Activated gamma-delta T cell treated with anti-CD3 and anti-CD28 coated beads, Interleukin-2, amount 50 U/mL, for 16 hours (primary cell): ENCODE measurements around the gene SLC9A6.
"Not testable (repeated sequence)": the region's sequence is repeated elsewhere in the genome, so short reads cannot be mapped to it uniquely, and the experiment has no call there.

ENCODE experiments used
- DNase-seq: peaks from one replicate; pipeline ENCODE4 v3.0.0-alpha.2; 2020; ENCODE audit warnings: low read depth

Gene SLC9A6

DNA sequence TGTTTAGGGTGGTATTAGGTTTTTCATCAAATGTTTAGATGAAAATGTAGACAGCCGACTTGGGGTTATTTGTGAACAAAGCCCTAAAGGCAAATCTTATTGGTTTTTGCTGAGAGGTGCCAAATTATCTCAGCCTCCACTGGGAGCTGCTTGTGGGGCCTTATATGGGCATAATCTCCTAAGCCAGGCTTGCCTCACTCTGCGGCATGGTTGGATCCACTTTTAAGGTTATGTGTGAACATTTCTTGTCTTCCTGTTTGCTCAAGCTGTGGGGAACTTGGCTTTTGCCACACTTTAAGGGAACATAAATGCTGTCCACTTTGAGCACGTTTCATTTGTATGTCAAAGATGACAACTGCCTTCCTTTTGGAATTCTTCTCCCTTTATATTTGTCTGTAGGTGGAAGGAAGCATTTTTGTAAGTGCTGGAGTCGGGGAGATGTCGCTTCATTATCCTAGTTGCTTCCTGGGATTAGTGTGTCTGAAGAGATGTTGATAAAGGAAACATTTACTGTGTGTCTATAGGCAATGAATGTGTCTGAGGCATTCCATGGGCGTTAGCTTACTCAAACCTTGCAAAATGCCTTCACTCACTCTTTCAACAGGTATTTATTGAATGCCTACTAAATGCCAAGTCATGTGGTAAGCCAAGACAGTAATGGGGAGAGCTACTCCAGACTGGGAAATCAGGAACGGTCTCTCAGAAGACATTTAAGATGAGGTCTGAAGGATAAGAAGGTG is 78.3 kb downstream of the SLC9A6 start:
- no peak for DNase-seq

DNA sequence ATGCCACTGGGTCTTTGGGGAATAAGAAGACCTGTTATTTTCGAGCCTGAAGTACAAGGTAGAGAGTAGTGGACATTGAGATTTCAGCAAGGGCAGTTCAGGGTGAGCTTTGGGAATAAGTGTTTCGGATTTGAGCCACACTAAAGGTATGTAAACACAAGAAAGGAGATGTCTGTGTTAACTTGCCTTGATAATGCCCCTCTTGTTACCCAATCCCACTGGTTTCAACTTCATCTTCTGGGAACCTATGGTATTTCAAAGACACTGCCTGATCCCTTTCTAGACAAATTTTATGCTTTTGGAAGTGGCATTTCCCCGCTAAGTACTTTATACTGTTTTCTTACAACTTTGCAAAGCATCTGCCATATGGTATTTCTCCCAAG is 79.4 kb downstream of the SLC9A6 start:
- no peak for DNase-seq

DNA sequence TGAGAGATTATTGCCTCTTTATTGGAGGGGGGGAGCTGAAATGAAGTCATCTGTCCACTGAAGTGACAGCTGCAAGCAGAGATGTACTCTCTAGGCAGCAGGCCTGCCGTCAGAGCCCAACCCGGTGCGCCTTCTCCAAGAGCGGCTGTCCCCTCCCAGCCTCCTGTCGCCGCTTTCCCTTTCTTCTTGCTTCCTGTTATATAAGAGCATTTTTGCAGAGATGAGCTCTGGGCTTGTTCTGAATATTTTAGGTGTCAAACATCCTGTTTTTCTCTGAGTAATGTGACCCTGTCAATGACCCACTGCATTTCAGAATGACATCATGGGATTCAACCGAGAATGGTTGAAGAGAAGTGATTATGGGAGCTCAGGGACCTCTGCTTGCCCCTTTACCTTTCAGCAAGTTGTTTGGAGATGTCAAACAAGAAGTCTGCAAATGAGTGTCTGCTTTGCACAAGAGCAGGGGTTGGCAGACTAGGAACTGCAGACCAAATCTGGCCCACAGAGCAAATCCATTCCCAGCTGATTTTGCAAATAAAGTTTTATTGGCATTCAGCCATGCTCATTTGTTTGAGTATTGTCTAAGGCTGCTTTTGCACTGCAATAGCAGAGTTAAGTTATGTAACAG is 79.9 kb downstream of the SLC9A6 start:
- no peak for DNase-seq

DNA sequence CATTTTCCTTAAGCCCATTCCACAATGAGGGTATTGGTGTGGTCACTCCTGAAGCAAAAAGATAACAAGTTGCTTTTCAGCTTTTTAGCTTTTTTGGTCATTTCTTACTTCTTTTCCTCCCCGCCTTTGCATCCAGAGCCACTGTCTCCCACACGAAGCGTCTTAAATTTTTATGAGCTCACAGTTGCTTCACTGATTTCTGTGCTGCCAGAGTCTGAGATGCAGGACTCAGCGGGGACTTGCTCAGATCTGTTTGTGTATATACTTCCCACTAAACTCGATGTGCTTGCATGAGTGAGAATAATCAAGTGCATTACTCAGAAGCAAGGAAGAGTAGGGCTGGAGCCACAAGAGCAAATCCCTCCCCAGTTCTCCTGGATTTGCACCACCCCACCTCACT is 81.9 kb downstream of the SLC9A6 start:
- DNase-seq, result no peak

DNA sequence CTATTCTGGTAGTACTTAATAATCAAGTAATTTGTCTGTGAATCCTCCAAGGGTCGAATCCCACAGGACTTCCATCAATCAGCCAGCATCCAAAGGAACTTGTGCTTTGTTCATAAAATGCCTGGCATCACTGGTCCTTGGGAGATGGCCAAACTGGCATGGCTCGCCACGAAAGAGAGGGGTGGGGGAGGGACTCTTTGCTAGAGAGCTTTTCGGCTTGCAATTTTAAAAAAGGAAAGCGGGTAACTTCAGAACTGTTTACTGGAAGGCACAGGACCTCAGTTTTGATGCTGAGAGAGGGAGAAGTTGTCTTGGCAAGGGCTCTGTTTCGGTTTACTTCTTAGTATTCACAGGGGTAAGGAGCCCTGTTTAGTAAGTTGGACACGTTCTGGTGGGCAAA is 82.7 kb downstream of the SLC9A6 start:
- DNase-seq, result no peak

DNA sequence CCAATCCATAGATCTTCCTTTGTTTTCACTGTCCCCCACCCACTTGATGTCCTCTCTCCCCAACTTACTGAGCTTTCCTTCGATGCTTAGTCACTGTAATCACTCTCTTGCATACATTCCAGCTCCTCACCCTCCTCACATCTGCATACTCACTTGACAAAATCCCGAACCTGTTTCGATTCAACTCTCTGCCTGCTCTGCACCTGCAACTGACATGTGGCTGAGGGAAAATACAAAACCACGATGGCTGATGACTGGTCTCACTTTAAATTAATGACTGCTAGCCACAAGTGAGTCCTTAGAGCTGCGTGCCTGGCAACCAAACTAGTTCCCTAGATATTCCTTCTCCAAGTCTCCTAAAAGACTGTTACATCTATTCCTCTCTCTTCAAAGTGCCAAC is 91.7 kb downstream of the SLC9A6 start:
- no peak for DNase-seq

DNA sequence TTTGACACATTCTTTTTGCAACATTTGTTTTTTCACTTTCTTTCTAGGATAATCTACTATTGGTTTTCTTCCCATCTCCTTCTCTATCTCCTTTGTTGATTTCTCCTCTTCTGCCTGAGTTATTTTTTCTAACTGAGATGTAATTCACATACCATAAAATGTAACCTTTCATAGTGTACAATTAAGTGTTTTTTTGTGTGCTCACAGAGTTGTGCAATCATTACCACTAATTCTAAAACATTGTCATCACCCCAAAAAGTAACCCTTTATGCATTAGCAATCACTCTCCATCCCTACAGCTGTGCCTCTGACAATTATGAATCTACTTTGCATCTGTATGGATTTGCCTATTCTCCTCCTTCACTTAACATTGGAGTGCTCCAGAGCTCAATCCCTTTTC is 95.5 kb downstream of the SLC9A6 start:
- DNase-seq, result no peak

DNA sequence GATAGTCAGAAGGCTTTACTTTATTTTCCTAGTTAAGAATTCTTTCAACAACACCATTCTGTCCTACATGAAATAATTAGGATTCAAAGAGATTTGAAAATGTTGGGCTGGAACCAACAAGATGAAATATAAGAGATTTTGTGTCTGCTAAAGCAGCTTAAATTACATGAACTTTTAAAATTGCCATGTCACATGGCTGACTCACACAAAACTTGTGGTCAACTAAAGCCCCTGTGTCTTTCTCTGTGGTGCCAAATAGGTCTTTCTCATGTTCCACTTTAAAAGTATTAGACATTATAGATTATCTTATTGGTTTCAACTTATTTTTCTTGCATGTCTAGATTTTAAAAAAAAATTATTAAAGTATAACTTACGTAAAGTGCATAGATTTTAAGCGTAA is 101.3 kb downstream of the SLC9A6 start:
- no peak for DNase-seq

DNA sequence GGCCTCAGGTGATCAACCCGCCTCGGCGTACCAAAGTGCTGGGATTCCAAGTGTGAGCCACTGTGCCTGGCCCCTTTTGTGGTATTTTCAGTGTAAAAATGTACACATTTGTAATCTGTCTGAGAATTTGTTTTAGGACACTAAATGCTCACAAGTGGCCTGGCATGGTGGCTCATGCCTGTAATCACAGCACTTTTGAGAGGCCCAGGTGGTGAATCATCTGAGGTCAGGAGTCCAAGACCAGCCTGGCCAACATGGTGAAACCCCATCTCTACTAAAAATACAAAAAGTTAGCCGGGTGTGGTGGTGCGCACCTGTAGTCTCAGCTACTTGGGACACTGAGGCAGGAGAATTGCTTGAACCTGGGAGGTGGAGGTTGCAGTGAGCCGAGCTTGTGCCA is 106.7 kb downstream of the SLC9A6 start:
- not testable (repeated sequence) for DNase-seq

DNA sequence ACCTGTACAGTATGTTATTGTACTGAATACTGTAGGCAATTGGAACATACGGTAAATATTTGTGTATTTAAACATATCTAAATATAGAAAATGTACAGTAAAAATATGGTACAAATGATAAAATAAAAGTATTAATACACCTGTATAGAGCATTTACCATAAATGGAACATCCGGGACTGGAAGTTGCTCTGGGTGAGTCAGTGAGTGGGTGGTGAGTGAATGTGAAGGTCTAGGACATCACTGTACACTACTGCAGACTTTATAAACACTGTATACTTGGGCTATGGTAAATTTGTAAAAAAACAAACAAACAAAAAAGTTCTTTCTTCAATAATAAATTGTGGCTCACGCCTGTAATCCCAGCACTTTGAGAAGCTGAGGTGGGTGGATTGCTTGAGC is 109.7 kb downstream of the SLC9A6 start:
- DNase-seq, result no peak
